Activated T-cell treated with anti-CD3 and anti-CD28 coated beads for 4 hours (primary cell): ENCODE results near the gene HSD3B1.
"Not testable (repeated sequence)": the region's sequence is repeated elsewhere in the genome, so short reads cannot be mapped to it uniquely, and the experiment has no call there.

Experiments used
- DNase-seq: peaks from one replicate; pipeline ENCODE4 v3.0.0-alpha.2; 2020

HSD3B1 gene

DNA sequence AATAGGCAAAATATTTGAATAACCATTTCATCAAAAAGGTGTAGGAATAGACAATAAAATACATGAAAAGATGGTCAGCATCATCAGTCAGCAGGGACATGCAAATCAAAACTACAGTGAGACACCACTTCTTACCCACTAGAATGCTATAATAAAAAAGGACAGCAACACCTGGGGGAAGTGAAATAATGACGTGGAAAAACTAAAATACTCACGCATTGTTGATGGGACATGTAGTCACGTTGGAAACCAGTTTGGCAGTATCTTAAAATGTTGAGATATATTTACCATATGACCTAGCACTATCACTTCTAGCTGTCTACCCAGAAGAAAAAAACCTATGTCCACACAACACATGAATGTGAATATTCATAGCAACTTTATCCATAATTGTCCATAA is 53.4 kb downstream of the HSD3B1 start:
- not testable (repeated sequence) for DNase-seq

DNA sequence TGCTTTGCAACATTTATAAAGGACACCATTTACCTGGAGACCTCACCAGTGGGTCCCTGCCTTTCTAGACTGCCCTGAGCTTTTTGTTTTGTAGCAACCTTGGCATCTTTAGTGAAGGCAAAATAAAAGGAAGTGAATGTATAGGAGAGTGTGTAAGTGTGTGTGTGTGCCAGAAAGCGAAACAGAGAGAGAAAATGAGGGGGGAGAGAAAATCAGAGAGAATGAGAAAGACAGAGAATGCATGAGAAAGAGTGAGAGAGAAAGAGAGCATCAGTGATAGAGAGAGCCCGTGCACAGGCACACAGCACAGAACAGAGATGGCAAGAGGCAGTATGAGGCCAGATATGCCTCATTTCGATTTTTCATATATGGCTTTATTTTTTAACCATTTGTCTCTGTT is 57.5 kb downstream of the HSD3B1 start:
- DNase-seq = no peak
